Posterior vena cava (tissue), 2 donors: ENCODE measurements around the gene OBSCN. TPM values are rescaled to one million over a fixed set of nuclear protein-coding genes. Genes with fewer than 3 reads are reported as not detected.

ENCODE experiments used
- DNase-seq: peaks from one replicate; pipeline ENCODE4 v3.0.0-alpha.2; 2020; ENCODE audit warnings: low spot score
- intact Hi-C, 2 donors: fragments of 100-400 bp; cut with DNase I; formaldehyde crosslinking; loops; one replicate each; pipeline versions ENCODE4 v1.14.1 to v1.14.2; 2022 to 2023
- total RNA-seq, 2 donors: library from RNA; stranded (reverse); fragmentation: NEBNext Ultra II Directional; extraction: Animal tissue kit (Norgen Biotek cat#: 25700); gene quantifications; one replicate each; pipeline ENCODE4 v1.2.1, GENCODE V29; 2021
- donor health status: DM: yes; HTN: yes; CAD: no.
- donor health status: DM: yes; HTN: yes; CAD: no.

Gene OBSCN
- total RNA-seq, 2 donors from 2014 or later = 3.5 to 6.3 TPM

DNA sequence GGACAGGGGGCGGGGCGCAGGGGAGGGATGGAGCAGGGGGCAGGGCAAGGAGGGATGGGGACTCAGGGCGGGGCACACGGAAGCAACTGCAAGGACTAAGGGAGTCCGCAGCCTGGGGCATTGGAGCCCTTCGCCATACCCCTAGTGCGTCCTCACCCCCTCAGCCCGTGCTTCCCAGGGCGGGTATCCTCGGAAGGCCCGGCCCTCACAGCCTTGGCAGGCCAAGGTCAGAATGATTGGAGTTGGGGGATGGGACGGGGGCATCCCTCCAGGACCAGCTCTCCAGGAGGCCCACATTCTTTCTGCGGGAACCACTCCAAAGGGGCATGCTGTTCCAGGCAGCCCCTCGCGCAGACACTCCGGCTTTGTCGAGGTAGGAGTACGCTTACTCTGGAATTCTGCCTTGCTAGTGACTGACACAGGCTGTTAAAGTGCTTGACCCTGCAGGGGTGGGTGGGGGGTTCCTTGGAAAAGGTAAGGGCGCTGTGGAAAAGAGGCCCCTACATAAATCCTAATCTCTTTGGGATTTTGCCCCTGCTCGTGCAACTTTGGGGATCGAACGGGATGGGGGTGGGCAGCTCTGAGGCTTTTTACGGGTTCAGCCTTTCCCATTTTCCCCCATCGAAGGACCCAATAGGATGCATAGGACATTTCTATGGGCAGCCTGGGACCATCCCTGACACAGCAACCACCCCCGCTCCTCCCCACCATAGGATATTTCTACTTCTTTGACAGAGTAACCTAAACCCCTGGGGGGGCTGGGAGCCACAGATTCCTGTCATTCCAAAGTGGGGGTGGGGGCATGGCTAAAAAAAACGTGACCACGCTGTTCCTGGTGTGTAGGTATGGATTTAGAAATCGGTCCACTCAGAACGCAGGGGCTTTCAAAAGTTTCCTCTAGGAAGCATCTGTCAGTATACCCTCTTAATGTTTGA, 199.5 kb downstream of the OBSCN start:
- intact Hi-C loops = no loop called here
- DNase-seq = no peak

DNA sequence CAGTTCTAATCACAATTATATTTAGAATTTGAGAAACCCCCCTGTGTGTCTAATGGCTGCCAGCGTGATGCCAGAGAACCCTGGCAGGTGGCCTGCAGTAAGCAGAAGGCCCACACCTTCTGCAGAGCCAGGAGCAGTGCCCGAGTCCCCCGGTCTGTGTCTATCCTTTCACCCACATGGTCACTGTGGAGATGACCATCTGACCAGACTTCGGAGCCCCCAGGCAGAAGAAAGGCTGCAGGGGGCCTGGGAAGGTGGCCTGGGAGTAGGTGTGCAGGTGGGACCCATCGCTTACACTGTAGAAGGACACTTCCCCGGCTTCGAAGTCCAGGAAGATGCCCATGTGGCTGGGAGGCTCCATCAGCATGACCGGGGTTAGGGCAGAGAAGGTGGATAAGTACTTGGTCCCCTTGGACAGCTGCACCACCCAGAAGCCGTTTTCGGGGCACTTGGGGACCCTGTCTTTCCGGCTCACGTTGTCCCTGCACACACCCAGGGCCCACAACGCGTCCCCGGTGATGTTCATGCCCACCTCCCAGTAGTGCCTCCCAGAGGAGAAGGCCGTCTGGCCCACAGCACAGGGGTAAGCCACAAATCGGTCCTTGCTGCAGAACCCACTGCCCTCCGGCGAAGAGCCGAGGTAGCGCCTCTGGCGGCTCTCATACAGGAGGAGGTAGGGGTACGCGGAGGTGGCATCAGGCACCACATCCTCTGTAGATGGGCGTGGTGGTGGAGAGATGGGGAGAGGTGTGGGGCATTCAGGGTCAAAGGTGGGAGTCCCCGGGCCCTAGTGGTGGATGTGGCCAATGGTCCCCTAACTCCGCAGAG, 200.4 kb downstream of the OBSCN start:
- DNase-seq = peak; percentile 79
- intact Hi-C loops = no loop called here

DNA sequence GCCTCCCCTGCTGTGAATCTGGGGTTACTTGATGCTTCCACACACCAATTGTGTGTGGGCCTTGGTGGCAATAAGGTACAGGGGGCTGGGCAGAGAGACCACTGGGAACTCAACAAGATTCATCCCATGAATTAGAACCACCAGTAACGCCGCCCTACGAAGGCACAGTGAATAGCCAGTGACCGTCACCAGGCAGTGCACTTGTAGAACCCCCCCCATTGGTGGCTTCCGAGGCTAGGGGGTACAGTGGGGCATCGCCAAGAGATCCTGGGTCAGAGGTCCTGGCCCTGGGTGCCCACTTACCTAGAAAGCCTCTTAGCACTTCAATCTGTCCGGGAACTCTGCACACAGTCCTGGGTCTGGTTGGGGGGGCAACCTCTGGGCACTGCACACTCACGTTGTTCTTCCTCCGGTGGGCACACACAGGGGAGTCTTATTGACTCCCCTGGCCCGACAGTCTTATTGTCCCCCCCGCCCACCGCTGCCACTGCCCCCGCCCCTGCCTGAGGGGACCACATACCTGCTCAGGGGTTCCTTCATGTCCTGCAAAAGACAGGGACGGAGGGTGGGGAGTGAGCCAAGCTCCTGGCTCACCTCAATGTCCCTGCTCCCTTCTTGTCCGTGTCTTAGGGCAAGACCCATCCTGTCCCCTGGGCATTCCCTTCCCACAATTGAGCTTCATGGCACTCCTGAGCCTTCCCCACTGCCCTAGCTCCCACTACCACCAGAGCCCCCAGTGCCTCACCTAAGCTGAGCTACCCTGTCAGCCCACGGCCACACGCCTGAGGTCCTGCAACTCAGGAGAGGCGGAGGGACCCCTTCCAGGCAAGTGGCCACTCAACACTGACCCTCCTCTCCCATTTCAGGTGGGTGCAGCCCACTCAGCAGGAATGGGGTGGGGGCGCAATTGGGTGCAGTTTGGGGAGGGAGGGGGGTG, 201.3 kb downstream of the OBSCN start:
- intact Hi-C loops = no loop called here
- DNase-seq = peak; percentile 70

DNA sequence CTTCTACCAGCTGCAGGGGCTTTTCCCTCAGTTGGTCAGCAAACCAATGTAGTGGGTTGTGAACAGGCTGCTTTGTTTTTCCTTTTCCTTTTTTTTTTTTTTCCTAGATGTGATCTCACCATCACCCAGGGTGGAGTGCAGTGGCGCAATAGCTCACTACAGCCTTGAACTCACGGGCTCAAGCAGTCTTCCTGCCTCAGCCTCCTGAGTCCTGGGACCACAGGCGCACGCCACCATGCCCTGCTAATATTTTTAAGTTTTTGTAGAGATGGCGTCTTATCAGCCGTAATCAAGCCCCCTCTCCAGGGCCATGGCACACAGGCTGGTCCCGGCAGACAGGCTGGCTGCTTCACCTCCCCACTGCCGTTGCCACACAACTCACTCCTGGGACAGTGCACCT, 202.2 kb downstream of the OBSCN start:
- intact Hi-C loops = no loop called here
- peak; percentile 78 for DNase-seq

GRCh38 chr1:228410671-228411070, 202.8 kb downstream of the OBSCN start:
- intact Hi-C loops = no loop called here

GRCh38 chr1:228411121-228411520, 203.3 kb downstream of the OBSCN start:
- intact Hi-C loops = no loop called here
- peak; percentile 60 for DNase-seq

More at GRCh38 chr1:228410671-228411070, 202.8 kb downstream of the OBSCN start:
- peak; percentile 77 for DNase-seq

DNA sequence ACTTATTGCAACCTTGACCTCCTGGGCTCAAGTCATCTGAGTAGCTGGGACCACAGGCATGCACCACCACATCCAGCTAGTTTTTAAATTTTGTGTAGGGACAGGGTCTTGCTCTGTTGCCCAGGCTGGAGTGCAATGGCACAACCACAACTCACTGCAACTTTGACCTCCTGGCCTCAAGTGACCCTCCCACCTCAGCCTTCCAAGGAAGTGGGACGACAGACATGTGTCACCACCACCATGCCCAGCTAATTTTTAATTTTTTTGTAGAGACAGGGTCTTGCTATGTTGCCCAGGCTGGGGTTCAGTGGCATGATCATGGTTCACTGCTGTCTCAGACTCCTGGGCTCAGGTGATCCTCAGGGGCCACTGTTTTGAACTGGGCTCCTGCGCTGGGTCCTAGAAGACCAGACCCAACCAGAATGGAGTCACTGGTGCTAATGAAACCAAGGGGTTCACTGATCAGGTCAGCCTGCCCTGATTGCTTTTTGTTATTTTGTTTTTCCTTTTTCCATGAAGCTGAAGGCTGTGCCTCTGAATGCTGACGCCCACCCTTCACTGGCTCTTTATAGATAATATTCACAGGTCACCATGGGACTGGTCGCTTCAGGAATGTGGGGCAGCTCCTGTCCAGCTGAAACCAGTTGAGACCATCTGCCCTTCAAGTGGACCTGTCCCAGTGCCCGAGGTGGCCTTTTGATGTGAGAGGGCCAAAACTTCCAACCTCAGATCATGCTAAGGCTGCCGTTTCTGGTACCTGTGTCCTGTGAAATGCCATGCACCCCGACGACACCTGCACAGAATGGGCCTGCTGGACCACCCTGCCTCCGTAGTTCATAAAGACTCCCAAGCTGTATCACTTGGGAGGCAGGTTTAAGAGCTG, 203.9 kb downstream of the OBSCN start:
- DNase-seq = peak; percentile 58
- intact Hi-C loops = no loop called here

- DNase-seq = peak; percentile 36
- intact Hi-C loops = no loop called here
Observed at GRCh38 chr1:228413241-228414010, 205.6 kb downstream of the OBSCN start.

GRCh38 chr1:228414511-228415211, 206.8 kb downstream of the OBSCN start:
- DNase-seq = peak; percentile 72
- intact Hi-C loops = loop anchor here in 1 of 2 donors (5.0 kb wide), 1 partner anchor 1128 kb away; no protein-coding TSS in a partner anchor

- intact Hi-C loops = loop anchor here in 1 of 2 donors (5.0 kb wide), 1 partner anchor 1127 kb away; no protein-coding TSS in a partner anchor
- peak; percentile 58 for DNase-seq
Observed at GRCh38 chr1:228415221-228415620, 207.4 kb downstream of the OBSCN start.

- DNase-seq = peak; percentile 69
- intact Hi-C loops = loop anchor here in 1 of 2 donors (5.0 kb wide), 1 partner anchor 1126 kb away; no protein-coding TSS in a partner anchor
Observed at GRCh38 chr1:228415853-228416216, 208.0 kb downstream of the OBSCN start.

DNA sequence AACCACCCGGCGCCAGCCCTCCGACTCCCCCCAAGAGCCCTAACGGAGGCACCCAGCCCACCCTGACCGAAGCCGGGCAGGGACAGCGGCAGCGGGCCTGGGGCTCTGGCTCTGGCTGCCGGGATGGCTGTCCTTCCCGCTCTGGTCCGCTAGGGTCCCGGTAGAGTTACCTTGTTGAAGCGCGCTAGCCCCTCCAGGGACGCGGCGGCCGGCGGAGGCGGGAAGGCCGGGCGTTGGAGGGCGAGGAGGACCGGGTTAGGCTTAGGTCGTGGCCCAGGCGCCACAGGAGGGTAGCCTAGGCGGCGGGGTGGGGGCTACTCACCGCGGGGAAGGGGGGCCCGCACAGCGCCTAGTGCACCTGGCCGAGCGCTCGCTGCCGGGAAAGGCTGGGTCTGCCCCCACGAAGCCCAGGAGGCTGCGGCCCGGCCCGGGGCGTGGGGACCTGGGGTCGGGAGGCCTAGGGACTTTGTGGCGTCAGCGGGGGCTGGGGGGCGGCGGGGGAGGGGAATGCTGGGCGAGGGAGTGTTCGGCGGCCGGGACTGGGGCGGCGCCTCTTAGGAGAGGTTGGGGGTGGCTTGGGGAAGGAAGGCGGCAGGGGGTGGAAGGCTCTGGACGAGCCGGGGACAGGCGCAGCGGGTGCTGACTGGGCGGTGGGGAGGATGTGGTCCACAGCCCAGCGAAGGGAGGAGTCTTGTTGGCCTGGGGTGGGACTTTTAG, 208.5 kb downstream of the OBSCN start, which contains the start of gene TRIM17:
TRIM17 (minus strand) TSS at position 645 of the 717 bp plus-strand sequence. CDS start 1,789 bp downstream, outside the sequence.
- DNase-seq = peak; percentile 79
- intact Hi-C loops = loop anchor here in 1 of 2 donors (5.0 kb wide), 1 partner anchor 1126 kb away; no protein-coding TSS in a partner anchor

DNA sequence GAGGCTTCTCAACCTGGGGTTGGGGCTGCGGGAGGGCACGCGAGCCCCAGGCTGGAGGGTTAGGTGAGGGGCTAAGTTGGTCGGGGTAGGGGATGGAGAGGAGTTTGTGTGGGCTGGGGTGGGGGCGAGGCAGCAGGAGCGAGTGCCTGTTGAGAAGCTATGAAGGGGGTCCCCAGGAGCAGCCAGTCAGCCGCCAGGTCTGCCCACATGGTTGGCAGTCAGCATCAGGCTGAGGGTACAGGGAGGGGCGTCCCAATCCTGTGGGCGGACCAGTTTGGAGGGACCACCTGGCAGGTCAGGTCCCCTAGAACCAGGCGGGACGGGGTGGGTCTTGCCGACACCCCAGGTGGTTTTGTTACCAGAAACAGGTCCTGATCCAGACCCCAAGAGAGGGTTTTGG, 209.2 kb downstream of the OBSCN start:
- peak; percentile 60 for DNase-seq

DNA sequence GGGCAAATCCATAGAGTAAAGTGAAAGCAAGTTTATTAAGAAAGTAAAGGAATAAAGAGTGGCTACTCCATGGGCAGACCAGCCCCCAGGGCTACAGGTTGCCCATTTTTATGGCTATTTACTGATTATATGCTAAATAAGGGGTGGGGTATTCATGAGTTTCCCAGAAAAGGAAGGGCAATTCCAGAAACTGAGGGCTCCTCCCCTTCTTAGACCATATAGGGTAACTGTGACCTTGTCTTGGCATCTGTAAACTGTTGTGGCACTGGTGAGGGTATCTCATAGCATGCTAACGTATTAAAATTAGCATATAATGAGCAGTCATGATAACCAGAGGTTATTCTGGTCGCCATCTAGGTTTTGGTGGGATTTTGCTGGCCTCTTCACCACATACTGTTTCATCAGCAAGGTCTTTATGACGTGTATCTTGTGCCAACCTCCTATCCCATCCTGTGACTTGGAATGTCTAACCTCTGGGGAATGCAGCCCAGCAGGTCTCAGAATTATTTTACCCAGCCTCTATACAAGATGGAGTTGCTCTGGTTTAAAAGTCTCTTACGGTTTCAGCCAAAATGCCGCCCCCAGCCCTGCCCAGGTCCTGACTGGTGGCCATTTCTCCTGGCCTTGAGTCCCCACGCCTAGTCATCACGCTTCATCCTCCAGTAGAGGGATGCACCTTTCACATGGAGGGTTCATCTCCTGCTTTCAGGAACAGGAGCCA, 209.8 kb downstream of the OBSCN start:
- no peak for DNase-seq
- intact Hi-C loops = loop anchor here in 1 of 2 donors (5.0 kb wide), 1 partner anchor 1125 kb away; no protein-coding TSS in a partner anchor

More for the DNA sequence above, 209.2 kb downstream of the OBSCN start:
- intact Hi-C loops = loop anchor here in 1 of 2 donors (5.0 kb wide), 1 partner anchor 1125 kb away; no protein-coding TSS in a partner anchor
